ENCODE data around the gene RPS27.

The RPS27 gene

DNA sequence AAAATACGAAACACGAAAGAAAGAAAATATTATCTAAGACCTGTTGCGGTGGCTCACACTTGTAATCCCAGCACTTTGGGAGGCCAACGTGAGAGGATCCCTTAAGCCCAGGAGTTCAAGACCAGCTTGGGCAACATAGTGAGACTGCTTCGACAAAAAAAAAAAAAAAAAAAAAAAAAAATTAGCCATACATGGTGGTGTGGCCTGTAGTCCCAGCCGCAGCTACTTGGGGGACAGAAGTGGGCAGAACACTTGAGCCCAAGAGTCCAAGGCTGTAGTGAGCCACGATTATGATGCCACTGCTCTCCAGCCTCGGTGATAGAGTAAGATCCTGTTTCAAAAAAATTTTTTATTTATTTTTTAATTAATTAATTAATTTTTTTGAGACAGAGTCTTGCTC lies 2.9 kb upstream of the RPS27 start:
- Histone ChIP-seq H3K27ac (ENCODE audit: low read depth, low read length, poor library complexity, severe bottlenecking) (peak overlapping the region; percentile 59), H3K9me3 (ENCODE audit: low read length) (no peaks in the 10 kb centered on the region), H3K27me3 (ENCODE audit: insufficient read depth, low read length) (no peaks in the 10 kb centered on the region), H3K4me2 (ENCODE audit: low read length) (no peak overlapping the region), H3K79me2 (ENCODE audit: insufficient read depth, low read length) (peaks cover 8% of the 10 kb centered on the region; the same call in 1 of the 2 replicates), H3K9me2 (ENCODE audit: low read depth, low read length) (no peaks in the 10 kb centered on the region), H3K9ac (ENCODE audit: low read length) (no peak overlapping the region), H3K4me3 (ENCODE audit: low read depth, low read length, poor library complexity, severe bottlenecking) (no peak overlapping the region), H4K20me1 (ENCODE audit: insufficient read depth, low read length) (no peaks in the 10 kb centered on the region), H3K36me3 (ENCODE audit: insufficient read depth, low read length) (peaks cover 20% of the 10 kb centered on the region), H3K4me1 (ENCODE audit: insufficient read depth, low read length, severe bottlenecking) (peaks cover 35% of the 10 kb centered on the region), H3F3A (ENCODE audit: insufficient read depth, low read length) (no peaks in the 10 kb centered on the region), H2AFZ (ENCODE audit: low read length) (no peak overlapping the region)
- no peak for TF ChIP-seq EZH2 (IDR thresholded peaks at IDR 0.05; ENCODE audit: borderline replicate concordance, low read length)
- TF ChIP-seq, protein P1, sequence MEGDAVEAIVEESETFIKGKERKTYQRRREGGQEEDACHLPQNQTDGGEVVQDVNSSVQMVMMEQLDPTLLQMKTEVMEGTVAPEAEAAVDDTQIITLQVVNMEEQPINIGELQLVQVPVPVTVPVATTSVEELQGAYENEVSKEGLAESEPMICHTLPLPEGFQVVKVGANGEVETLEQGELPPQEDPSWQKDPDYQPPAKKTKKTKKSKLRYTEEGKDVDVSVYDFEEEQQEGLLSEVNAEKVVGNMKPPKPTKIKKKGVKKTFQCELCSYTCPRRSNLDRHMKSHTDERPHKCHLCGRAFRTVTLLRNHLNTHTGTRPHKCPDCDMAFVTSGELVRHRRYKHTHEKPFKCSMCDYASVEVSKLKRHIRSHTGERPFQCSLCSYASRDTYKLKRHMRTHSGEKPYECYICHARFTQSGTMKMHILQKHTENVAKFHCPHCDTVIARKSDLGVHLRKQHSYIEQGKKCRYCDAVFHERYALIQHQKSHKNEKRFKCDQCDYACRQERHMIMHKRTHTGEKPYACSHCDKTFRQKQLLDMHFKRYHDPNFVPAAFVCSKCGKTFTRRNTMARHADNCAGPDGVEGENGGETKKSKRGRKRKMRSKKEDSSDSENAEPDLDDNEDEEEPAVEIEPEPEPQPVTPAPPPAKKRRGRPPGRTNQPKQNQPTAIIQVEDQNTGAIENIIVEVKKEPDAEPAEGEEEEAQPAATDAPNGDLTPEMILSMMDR (IDR thresholded peaks at IDR 0.05; ENCODE audit: low read length): no peak

DNA sequence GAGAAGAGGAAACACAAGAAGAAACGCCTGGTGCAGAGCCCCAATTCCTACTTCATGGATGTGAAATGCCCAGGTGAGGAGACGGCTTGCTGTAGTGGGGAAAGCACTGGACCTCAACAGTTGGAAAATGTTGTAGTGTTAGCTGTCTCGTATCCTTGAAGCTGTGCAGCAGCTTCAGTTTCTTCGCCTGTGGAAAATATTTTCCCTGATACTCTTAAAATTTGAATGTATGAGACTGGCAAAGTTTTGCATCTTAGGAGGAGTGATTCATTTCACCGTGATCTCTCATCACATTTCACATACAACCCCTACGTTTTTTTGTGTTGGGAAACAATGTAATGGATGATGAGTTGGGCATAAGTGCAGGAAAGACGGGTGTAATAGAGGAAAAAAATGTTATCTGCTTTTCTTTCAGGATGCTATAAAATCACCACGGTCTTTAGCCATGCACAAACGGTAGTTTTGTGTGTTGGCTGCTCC lies 629 bp downstream of the RPS27 start:
- peaks cover 9% of the 10 kb centered on the region for H3F3A ChIP-seq (ENCODE audit: insufficient read depth, low read length)
- H3K4me1 ChIP-seq (ENCODE audit: insufficient read depth, low read length, severe bottlenecking): peaks cover 40% of the 10 kb centered on the region
- TF ChIP-seq, protein P1 (IDR thresholded peaks at IDR 0.05; ENCODE audit: low read length): no peak
- TF ChIP-seq EZH2 (IDR thresholded peaks at IDR 0.05; ENCODE audit: borderline replicate concordance, low read length): no peak
- H3K9me3 ChIP-seq (ENCODE audit: low read length): no peaks in the 10 kb centered on the region
- H3K27ac ChIP-seq (ENCODE audit: low read depth, low read length, poor library complexity, severe bottlenecking): peak overlapping the region; percentile 70
- H3K4me3 ChIP-seq (ENCODE audit: low read depth, low read length, poor library complexity, severe bottlenecking): peak overlapping the region; percentile 87
- no peaks in the 10 kb centered on the region for H4K20me1 ChIP-seq (ENCODE audit: insufficient read depth, low read length)
- no peaks in the 10 kb centered on the region for H3K9me2 ChIP-seq (ENCODE audit: low read depth, low read length)
- peak overlapping the region; percentile 89 for H3K9ac ChIP-seq (ENCODE audit: low read length)
- peaks cover 51% of the 10 kb centered on the region for H3K36me3 ChIP-seq (ENCODE audit: insufficient read depth, low read length)
- H3K79me2 ChIP-seq (ENCODE audit: insufficient read depth, low read length): peaks cover 8% of the 10 kb centered on the region; the same call in 1 of the 2 replicates
- H3K27me3 ChIP-seq (ENCODE audit: insufficient read depth, low read length): no peaks in the 10 kb centered on the region
- H3K4me2 ChIP-seq (ENCODE audit: low read length): peak overlapping the region; percentile 85
- H2AFZ ChIP-seq (ENCODE audit: low read length): no peak overlapping the region

DNA sequence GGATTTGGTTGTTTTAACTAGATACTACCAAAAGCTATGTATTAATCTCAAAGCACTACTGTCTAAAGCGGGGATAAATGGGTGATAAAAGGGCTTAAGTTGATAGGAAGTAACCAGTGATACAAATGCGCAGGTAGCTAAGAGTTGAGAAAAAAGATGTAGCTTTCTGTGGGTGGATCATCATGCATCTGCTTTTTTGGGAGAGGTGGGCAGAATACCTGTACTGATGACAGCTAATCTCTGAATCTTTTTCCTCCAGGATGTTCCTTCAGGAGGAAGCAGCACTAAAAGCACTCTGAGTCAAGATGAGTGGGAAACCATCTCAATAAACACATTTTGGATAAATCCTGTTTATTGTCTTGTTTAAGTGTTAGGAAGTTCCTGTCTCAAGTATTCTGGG lies 1.2 kb downstream of the RPS27 start:
- Histone ChIP-seq H3F3A (ENCODE audit: insufficient read depth, low read length) (peaks cover 9% of the 10 kb centered on the region), H3K27me3 (ENCODE audit: insufficient read depth, low read length) (no peaks in the 10 kb centered on the region), H3K9me2 (ENCODE audit: low read depth, low read length) (no peaks in the 10 kb centered on the region), H3K9ac (ENCODE audit: low read length) (peak overlapping the region; percentile 89), H3K27ac (ENCODE audit: low read depth, low read length, poor library complexity, severe bottlenecking) (peak overlapping the region; percentile 70), H4K20me1 (ENCODE audit: insufficient read depth, low read length) (no peaks in the 10 kb centered on the region), H3K36me3 (ENCODE audit: insufficient read depth, low read length) (peaks cover 51% of the 10 kb centered on the region), H2AFZ (ENCODE audit: low read length) (no peak overlapping the region), H3K9me3 (ENCODE audit: low read length) (no peaks in the 10 kb centered on the region), H3K4me3 (ENCODE audit: low read depth, low read length, poor library complexity, severe bottlenecking) (peak overlapping the region; percentile 87), H3K79me2 (ENCODE audit: insufficient read depth, low read length) (peaks cover 8% of the 10 kb centered on the region; the same call in 1 of the 2 replicates), H3K4me1 (ENCODE audit: insufficient read depth, low read length, severe bottlenecking) (peaks cover 35% of the 10 kb centered on the region), H3K4me2 (ENCODE audit: low read length) (peak overlapping the region; percentile 85)
- TF ChIP-seq EZH2 (IDR thresholded peaks at IDR 0.05; ENCODE audit: borderline replicate concordance, low read length): no peak
- TF ChIP-seq, protein P1 (IDR thresholded peaks at IDR 0.05; ENCODE audit: low read length): no peak
